Activated T-cell treated with anti-CD3 and anti-CD28 coated beads for 1 hour (primary cell): ENCODE measurements around the gene ATP8A2.
"Not testable (repeated sequence)": the region's sequence is repeated elsewhere in the genome, so short reads cannot be mapped to it uniquely, and the experiment has no call there.

Source experiments
- DNase-seq: peaks from one replicate; pipeline ENCODE4 v3.0.0-alpha.2; 2020; ENCODE audit warnings: low read depth

ATP8A2 gene

DNA sequence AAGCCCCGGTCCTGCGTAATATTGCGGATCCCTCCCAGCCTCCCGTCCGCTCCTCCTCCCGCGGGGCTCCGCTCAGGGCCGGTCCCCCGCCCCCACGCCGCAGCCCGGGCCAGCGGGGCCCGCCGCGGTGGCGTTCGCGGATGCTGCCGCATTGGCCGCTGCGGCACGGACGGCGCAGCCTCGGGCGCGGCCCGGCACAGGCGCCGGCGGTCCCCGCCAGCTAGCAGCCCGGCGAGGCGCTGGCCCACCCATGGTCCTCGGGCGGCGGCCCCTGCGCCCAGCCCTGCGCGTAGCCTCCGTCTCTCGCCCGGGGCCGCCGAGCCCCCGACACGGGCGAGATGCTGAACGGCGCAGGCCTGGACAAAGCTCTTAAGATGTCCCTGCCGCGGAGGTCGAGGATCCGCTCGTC is at the start of gene ATP8A2:
Gene ATP8A2 (plus strand): TSS at position 100 of the 409 bp plus-strand sequence. CDS start 239 bp downstream, at position 339.
- DNase-seq = no peak

DNA sequence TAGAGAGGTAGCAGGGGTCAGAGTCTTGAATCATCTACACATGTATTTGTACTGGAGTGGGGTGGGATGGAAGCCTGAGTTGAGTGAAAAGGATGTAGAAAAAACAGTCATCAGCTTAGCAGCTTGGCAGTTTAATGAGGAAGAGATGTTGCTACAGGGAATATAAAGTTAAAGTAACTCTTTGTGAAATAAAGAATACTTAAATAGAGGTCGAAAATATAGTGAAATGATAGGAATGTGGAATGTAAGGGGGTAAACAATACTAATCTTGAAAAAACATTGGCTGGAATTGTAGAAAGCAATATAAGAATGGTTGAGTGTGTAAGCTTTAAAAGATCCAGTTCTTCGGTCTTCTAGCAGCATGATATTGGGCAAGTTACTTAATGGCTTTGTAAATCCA is 47.7 kb upstream of the ATP8A2 start:
- DNase-seq = no peak

DNA sequence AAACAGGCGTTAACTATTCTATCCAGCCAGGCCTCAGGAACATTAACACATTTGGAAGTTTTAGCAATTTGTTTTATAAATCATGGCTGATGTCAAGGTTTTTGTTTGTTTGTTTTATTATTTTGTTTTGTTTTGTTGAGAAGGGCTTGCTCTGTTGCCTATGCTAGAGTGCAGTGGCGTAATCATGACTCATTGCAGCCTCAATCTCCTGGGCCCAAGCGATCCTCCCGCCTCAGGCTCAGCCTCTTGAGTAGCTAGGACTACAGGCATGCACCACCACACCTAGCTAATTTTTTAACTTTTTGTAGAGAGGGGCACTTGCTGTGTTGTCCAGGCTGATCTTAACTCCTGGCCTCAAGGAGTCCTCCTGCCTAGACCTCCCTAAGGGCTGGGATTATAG is 42.1 kb upstream of the ATP8A2 start:
- no peak for DNase-seq

DNA sequence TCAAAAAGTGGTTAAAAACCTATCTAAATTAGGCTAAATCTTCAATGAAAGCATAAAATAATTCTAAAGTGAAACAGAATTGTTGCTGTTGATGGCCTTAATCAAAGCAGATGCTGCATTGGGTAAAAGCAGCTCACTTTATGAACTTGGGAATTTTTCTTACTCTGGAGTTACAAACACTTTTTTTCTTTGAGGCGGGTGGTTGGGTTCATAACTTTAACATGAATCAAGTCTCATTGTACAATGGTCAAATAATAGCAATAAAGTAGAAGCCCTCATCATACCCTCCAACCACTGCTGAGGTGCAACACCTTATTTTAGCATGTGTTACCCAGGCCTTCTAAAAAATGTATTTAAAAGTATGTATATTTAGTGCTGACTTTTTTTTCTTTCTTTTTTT is 41.2 kb upstream of the ATP8A2 start:
- no peak for DNase-seq

DNA sequence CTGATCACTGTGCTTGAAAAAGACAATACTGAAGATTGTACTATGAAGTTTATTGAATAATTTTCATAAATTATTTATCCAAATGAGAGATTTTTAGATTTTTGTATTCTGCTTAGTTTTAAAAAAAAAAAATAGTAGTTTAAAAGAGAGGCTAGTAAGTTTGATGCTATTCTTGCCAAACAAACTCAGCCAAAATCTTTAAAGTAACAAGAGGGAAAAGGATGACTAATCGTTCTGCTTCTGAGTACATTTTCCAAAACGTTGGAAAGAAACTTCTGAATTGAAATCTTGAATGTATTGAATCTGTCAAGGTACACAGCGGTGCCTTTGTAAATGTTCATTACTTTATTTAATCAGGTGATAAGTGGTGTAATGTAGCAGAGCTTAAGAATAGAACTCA is 35.9 kb upstream of the ATP8A2 start:
- no peak for DNase-seq

DNA sequence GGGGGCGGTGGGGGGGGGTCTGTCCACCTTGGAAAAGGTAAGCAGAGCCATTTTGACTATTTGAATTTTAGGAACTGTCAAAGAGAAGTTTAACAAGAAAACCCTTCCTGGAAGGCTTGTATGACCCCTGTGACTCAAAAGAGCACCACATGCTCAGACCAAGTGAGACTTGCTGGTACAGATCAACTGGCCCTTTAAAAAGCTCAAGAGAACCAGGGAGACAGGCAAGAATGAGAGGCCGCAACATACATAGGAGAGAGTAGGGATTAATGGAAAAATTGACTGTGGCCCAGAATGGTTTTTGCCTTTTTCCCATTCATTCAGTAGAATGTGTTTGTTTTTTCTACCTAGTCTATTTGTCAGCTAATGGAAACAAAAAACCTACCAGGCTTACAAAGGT is 26.2 kb upstream of the ATP8A2 start:
- no peak for DNase-seq

DNA sequence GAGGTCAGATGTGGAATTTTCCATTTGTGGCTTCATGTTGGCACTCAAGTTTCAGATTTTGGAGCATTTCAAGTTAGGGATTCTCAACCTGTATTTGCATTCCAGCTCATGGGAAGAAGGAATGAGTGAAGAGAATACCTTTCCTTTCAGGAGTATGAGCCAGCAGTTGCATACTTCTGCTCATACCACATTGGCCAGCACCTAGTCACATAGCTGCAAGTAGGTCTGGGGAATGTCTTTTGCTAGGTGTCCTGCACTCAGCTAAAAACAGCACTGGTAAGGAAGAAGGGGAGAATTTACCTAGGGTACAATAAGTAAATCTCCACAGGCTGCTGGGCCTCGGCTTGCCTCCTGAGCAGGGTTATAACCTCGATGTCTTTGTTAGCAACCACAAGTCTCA is 24.6 kb upstream of the ATP8A2 start:
- DNase-seq = no peak

DNA sequence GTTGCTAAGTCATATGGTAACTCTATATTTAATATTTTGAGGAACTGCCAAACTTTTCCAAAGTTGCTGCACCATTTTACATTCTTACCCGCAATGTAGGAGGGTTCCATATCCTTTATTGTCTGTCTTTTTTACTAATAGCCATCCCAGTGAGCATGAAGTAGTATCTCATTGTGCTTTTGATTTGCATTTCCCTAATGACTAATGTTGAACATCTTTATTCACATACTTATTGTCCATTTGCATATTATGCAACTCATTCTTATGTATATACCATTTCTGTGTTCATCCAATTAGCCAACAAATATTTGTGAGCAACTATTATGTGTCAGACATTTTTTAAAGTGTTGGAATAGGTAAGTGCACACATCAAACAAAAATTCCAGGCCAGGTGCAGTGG is 20.4 kb upstream of the ATP8A2 start:
- no peak for DNase-seq

DNA sequence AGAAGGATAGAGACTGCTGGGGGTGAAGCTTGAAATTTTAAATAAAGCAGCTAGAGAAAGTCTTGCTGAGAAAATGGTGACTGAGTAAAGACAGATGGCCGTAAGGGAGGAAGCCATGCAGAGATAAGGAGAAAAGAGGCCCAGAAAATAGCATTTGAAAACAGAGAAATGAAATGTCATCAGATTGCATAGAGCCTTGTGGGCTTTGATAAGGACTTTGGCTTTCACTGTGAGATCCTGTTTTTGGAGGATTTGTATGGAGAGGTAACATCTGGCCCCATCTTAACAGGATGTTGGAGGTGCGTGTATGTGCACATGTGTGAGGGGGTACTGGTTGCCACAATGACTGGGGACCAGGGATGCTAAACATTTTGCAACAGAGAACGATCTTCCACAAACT is 19.5 kb upstream of the ATP8A2 start:
- DNase-seq = no peak

DNA sequence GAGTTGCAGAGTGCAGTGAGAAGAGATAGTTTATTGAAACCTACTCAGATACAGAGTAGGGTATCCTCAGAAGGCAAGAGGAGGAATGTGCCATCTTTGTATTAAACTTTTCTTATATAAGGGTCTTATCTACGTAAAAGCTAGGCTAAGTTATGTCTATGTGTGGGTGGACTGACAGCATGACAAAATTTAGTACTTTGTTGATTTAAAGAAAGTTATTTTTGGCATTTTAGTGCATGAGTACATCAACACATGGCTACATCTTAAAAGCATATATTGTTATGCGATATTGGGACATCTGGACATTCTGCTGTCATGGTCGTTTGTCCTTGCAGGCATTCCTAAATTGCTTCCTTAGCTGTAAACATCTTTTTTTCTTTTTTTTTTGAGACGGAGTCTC is 19.0 kb upstream of the ATP8A2 start:
- DNase-seq = no peak

DNA sequence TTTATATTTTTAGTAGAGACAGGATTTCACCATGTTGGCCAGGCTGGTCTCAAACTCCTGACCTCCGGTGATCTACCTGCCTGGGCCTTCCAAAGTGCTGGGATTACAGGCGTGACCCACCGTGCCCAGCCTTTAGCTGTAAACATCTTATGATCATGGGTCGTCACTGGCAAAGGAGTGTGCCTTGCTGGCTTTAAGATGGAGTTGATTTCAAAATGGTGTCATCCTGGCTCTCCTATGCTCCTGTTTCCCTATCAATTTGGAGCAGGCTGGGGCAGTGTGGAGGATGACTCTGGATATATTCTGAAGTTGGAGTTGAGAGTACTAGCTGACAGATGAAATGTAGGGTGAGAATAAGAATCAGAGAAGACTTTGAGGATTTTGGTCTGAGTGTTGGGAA is 18.4 kb upstream of the ATP8A2 start:
- DNase-seq = no peak

DNA sequence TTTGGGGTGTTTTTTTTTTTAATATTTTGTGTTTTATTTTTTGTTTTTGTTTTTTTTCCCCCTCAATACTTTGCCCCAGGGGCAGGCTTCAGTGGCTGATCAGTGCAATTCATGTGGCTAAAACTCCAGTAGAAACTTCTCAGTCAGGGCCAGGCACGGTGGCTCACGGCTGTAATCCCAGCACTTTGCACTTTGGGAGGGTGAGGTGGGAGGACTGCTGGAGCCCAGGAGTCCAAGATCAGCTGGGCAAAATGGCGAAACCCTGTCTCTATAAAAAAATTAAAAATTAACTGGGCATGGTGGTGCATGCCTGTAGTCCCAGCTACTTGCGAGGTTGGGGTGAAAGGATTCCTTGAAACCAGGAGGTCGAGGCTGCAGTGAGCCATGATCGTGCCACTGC is 17.4 kb upstream of the ATP8A2 start:
- DNase-seq = no peak

DNA sequence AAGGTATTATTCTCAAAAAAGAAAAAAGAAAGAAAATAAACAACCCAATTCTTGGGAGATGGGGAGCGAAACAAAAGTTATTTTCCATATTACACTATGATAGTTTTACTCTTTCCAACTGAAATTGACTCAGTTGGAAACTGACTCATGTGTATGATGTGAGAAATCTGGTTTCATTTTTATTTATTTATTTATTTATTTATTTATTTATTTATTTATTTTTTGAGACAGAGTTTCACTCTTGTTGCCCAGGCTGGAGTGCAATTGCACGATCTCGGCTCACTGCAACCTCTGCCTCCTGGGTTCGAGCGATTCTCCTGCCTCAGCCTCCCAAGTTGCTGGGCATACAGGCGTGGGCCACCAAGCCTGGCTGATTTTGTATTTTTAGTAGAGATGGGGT is 11.3 kb upstream of the ATP8A2 start:
- not testable (repeated sequence) for DNase-seq

DNA sequence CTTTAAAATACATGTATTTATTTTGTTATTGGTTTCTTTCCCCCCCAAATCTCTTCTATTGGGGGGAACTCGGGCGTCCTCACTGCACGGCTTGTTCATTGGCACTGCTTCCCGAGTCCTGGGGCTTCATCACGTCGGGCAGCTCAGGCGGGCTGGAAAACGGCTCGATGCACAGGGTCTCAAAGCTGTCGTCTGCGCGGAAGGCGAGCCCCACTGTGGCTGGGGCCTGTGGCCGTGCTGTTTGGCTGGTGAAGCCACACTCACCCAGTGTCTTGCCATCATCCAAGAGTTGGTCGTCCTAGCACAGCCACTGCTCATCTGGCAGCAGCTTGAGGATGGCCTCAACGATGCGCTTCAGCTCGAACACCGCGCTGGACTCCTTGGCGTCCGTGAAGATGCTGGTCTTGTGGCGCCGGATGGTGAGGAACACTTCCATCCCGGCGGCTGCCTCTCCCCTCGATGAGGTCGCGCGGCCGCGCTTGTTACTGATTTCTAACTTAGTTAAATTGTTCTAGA is 6.0 kb upstream of the ATP8A2 start:
- no peak for DNase-seq

DNA sequence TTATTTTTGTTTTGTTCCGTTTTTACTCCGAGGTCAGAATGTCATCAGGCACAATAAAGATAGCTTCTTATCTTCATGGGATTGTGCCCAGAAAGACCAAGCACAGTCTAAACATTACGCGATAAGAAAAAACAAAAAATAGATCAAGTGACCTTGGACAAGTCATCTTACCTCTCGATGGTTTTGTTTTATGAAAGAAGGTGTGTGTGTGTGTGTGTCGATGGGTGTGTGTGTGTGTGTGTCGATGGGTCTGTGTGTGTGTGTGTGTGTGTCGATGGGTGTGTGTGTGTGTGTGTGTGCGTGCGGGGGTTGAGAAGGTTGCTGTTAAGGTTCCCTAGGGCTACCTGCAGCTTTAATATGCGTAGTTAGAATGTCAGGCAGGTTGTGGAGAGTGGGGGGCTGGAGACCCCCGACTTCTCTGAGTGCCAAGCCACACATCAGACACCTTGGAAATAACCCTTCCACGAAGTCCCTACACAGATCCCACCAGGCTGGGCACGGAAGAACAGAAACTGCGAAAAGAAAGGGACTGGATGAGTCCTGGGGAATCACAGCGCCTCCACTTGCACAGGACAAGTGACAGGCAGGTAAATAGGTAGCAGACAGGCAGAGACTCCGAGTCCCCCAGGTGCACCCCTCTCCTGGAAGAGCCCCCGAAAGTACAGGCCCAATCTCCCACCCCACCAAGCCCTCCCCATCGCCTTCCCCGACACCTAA is 458 bp upstream of the ATP8A2 start:
- DNase-seq = no peak

DNA sequence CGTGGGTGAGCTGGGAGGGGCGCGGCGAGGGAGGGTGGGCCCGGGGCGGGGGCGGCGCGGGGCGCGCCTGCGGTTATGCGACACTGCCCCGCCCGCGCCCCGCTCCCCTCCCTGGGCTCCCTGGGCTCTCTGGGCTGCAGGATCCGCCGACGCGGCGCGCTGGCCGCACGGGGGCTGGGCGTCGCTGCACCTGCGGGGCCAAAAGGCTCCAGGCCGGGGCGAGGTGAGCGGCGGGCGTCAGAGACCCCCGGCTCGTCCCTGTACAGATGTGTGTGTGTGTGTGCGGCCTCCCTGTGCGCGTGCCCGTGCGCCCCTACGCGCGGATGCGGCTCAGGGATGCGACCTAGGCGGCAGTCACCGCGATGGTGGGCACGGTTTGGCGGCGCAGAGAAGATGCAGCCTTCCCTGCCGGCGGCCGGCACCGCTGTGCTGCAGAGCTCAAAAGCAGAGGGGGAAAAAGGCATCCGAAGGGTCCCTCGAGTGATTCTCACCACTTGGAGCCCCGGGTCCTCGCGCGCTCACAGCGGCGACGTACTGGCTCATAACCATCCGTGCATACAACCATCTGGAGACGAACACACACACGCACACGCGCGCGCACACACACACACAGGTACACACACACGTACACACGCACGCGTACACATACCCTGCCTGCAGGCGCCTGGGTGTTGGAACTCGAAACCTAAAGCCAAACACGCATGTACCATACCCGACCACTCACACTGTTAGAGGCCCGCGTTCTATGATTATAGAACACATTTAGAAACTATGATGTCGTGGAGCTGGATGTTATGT is 709 bp downstream of the ATP8A2 start:
- DNase-seq = no peak

DNA sequence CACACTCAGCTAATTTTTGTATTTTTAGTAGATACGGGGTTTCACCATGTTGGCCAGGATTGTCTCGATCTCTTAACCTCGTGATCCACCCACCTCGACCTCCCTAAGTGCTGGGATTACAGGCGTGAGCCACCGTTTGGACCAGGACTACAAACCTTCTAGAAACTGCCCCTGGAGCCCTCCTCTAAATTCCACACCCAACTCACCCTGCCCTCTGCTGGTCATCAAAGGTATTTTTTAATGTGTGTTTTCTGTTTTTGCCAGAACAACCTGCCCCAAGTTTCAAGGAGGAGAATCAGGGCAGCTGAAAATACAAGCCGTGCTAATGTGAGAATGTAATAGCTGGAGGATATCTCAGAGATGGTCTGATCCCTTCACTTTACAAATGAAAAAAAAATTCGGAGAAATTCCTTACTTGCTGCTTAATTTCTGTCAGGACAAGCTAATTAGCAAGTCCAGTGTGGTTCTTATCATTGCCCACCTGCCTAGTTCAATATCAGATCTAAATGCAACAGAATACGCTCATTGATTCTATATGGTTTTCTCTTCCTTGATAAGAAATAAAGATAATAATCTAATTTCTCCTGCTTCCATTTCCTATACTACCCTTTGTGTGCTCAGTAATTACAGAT is 4.1 kb downstream of the ATP8A2 start:
- peak; percentile 9 for DNase-seq

DNA sequence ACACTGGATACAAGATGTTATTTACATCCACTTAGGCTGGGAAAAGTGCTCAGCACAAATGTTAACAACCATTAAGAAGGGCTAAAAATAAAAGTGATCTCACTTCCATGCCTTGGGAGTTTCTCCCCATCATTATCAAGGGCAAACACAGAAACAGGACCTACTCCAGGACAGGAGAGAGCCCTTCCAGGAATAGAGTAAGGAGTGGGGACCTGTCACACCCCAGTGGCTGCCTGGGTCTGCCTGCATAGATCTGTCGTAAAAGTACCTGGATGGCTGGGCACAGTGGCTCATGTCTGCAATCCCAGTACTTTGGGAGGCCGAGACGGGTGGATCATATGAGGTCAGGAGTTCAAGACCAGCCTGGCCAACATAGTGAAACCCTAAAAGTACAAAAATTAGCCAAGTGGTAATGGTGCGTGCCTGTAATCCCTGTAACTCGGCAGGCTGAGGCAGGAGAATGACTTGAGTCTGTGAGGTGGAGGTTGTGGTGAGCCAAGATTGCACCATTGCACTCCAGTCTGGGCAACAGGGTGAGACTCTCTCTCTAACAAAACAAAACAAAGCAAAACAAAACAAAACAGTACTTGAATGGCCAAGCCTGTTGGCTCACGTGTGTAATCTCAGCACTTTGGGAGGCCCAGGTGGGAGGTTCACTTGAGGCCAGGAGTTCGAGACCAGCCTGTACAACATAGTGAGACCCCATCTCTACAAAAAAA is 5.6 kb downstream of the ATP8A2 start:
- no peak for DNase-seq

DNA sequence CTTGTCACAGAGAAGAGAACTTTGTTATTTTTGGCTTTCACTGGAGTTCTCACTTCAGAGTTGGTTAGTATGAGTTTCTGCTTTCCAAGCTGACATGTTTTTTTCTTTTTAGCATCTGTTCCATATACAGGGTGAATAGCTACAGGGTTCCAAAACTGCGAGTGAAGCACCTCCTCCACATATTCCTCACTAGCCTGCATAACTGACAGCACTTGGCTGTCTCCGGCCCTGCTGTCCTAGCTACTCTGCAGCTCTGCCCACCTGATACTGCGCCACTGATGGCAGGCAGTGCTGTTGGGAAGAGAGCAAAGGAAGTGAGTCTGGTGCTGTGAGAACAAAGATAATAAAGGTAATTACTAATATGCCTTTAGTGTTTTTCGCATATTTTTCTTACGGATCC is 6.8 kb downstream of the ATP8A2 start:
- DNase-seq = no peak

DNA sequence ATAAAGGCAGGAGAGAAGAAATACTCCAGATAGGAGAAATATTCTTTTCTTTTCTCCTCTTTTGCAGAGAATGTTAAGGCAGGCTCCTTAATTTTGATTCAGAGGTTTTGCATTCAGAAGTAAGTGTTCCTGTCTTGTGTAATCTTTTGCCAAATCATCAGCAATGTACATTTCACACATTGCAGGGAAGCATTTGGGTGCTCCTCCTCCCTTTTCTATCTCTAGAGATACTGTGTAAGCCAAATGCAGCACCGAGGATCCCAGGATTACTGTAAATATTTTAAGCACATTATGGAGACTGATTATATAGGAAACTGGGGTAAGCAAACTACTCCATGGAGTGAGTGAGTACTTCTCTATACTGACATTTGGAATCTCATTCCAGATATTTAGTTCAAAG is 7.2 kb downstream of the ATP8A2 start:
- no peak for DNase-seq

DNA sequence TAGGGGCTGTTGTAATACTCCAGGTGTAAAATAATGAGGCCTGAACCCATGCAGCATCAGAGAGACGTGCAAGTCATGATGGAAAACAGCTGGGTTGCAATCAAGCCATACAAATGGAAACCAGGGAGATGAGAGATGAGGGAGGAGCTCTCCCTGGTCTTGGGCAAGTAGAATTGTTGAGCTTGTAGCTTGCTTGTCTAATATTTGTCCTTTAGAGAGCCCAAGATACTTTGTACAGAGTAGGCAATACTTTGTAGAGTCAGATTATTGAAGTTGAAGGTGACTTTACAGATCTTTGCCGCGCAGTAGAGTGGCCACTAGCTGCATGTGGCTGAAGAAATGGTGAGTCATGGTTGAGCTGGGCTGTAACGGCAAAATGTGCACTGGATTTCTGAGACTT is 8.3 kb downstream of the ATP8A2 start:
- no peak for DNase-seq

DNA sequence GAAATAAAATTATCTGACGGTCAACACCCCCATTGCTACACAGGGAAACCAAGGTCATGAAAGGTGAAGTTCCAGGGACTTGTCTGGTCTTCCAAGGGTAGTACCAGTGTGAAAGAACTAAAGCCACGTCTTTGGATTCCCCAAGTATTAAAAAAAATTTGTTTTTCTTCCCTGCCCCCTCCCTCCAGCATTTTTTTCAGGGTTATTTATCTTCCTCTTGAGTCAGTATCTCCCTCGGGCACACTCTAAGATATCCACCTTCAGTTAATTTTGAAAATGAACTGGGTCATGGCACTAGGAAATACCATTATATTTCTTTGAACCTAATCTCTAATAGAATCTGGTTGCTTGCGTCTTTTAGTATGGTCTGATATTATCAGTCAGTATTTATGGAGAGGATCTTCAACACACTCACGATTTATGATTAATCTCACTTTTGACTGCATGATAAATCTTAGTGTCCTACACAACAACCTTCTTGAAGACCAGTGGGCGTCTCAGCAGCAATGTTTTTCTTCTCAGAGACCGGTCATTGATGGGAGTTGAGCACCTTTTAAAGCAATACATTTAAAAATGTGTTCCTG is 9.1 kb downstream of the ATP8A2 start:
- DNase-seq = no peak
